Nasal cavity respiratory epithelium epithelial cell of viscerocranial mucosa (primary cell): ENCODE data around the gene SPANXN5. TPM values are rescaled to one million over a fixed set of nuclear protein-coding genes. Genes with fewer than 3 reads are reported as not detected.

Experiments used
- total RNA-seq: library from RNA; depleted of rRNA; stranded (reverse); fragments of >200 nt; gene quantifications from 2 replicates; pipeline ENCODE4 v1.2.3, GENCODE V29; 2014

SPANXN5 gene
- total RNA-seq = under 0.01 TPM in 1 of 2 replicates, not detected in the other

GRCh38 chrX:52797327-52797726 lies at the start of gene SPANXN5:
Gene SPANXN5 (minus strand): TSS chrX:52797427. CDS start chrX:52797348, 79 bp downstream.

GRCh38 chrX:52811065-52811625 lies 13.9 kb upstream of the SPANXN5 start, which contains the start of gene XAGE5:
Gene XAGE5 (plus strand): TSS chrX:52811287. CDS start chrX:52812567, 1,280 bp downstream.

GRCh38 chrX:52750952-52751351 lies 46.3 kb downstream of the SPANXN5 start, which contains the start of gene SSX2B:
Gene SSX2B (plus strand): TSS chrX:52751252. CDS start chrX:52752681, 1,429 bp downstream.

Other genes starting within 250 kb of the SPANXN5 start
- not detected in 2 replicates for gene SSX7, start 142.5 kb downstream of the SPANXN5 start, total RNA-seq
- gene SSX2, start 90.2 kb downstream of the SPANXN5 start, total RNA-seq = not detected in 2 replicates
- gene SSX2B, start 46.2 kb downstream of the SPANXN5 start, total RNA-seq = not detected in 2 replicates
- not detected in 2 replicates for gene XAGE5, start 13.9 kb upstream of the SPANXN5 start, total RNA-seq
- gene XAGE3, start 70.7 kb upstream of the SPANXN5 start, total RNA-seq = not detected in 2 replicates
- gene FAM156B, start 99.9 kb upstream of the SPANXN5 start, total RNA-seq = 7.2 and 9.9 TPM in 2 replicates
- gene FAM156A, start 161.1 kb upstream of the SPANXN5 start, total RNA-seq = 4.4 and 6.7 TPM in 2 replicates